ENCODE data around the gene PLEKHA7.
"Not testable (repeated sequence)": the region's sequence is repeated elsewhere in the genome, so short reads cannot be mapped to it uniquely, and the experiment has no call there.

PLEKHA7 gene

GRCh38 chr11:17014321-17014832 lies at the start of gene PLEKHA7:
PLEKHA7 (minus strand) TSS chr11:17014414; CDS start chr11:17014401, 13 bp downstream.
- DNase-seq (ENCODE audit: low read depth in 1 of 2, low spot score in 1 of 2): peak in 1 of 2 experiments; percentile 23
- in situ Hi-C loops (cut with HindIII; ENCODE audit: low pct_unique_long_range_greater_than_20kb, low sequenced_read_pairs): no loop called here
- TF ChIP-seq JUND (IDR thresholded peaks at IDR 0.05; ENCODE audit: low read depth): no peak

- no peak for TF ChIP-seq JUND (IDR thresholded peaks at IDR 0.05; ENCODE audit: low read depth)
- peak; percentile 22 to 71 for DNase-seq (ENCODE audit: low read depth in 1 of 2, low spot score in 1 of 2)
- in situ Hi-C loops (cut with HindIII; ENCODE audit: low pct_unique_long_range_greater_than_20kb, low sequenced_read_pairs): no loop called here
Observed at GRCh38 chr11:17063171-17064002, 49.2 kb upstream of the PLEKHA7 start.

GRCh38 chr11:17051146-17051545 lies 36.9 kb upstream of the PLEKHA7 start:
- DNase-seq (ENCODE audit: low read depth in 1 of 2, low spot score in 1 of 2); in situ Hi-C loops (cut with HindIII; ENCODE audit: low pct_unique_long_range_greater_than_20kb, low sequenced_read_pairs): not testable (repeated sequence)

GRCh38 chr11:17048491-17048890 lies 34.3 kb upstream of the PLEKHA7 start:
- in situ Hi-C loops (cut with HindIII; ENCODE audit: low pct_unique_long_range_greater_than_20kb, low sequenced_read_pairs); DNase-seq (ENCODE audit: low read depth in 1 of 2, low spot score in 1 of 2): not testable (repeated sequence)

- TF ChIP-seq JUND (IDR thresholded peaks at IDR 0.05; ENCODE audit: low read depth): no peak
- DNase-seq (ENCODE audit: low read depth in 1 of 2, low spot score in 1 of 2): no peak
- in situ Hi-C loops (cut with HindIII; ENCODE audit: low pct_unique_long_range_greater_than_20kb, low sequenced_read_pairs): no loop called here
Observed at GRCh38 chr11:17046690-17047089, 32.5 kb upstream of the PLEKHA7 start.

GRCh38 chr11:17036666-17037658 lies 22.7 kb upstream of the PLEKHA7 start:
- no peak for TF ChIP-seq JUND (IDR thresholded peaks at IDR 0.05; ENCODE audit: low read depth)
- in situ Hi-C loops (cut with HindIII; ENCODE audit: low pct_unique_long_range_greater_than_20kb, low sequenced_read_pairs): no loop called here
- no peak for DNase-seq (ENCODE audit: low read depth in 1 of 2, low spot score in 1 of 2)

GRCh38 chr11:17034027-17034426 lies 19.8 kb upstream of the PLEKHA7 start:
- in situ Hi-C loops (cut with HindIII; ENCODE audit: low pct_unique_long_range_greater_than_20kb, low sequenced_read_pairs); DNase-seq (ENCODE audit: low read depth in 1 of 2, low spot score in 1 of 2): not testable (repeated sequence)

GRCh38 chr11:17026487-17027082 lies 12.4 kb upstream of the PLEKHA7 start:
- in situ Hi-C loops (cut with HindIII; ENCODE audit: low pct_unique_long_range_greater_than_20kb, low sequenced_read_pairs): no loop called here
- DNase-seq (ENCODE audit: low read depth in 1 of 2, low spot score in 1 of 2): no peak
- no peak for TF ChIP-seq JUND (IDR thresholded peaks at IDR 0.05; ENCODE audit: low read depth)

- in situ Hi-C loops (cut with HindIII; ENCODE audit: low pct_unique_long_range_greater_than_20kb, low sequenced_read_pairs): no loop called here
- no peak for TF ChIP-seq JUND (IDR thresholded peaks at IDR 0.05; ENCODE audit: low read depth)
- DNase-seq (ENCODE audit: low read depth in 1 of 2, low spot score in 1 of 2): no peak
Observed at GRCh38 chr11:17024924-17025323, 10.7 kb upstream of the PLEKHA7 start.

GRCh38 chr11:17021511-17021910 lies 7.3 kb upstream of the PLEKHA7 start:
- no peak for TF ChIP-seq JUND (IDR thresholded peaks at IDR 0.05; ENCODE audit: low read depth)
- DNase-seq (ENCODE audit: low read depth in 1 of 2, low spot score in 1 of 2): peak in 1 of 2 experiments; percentile 58
- in situ Hi-C loops (cut with HindIII; ENCODE audit: low pct_unique_long_range_greater_than_20kb, low sequenced_read_pairs): no loop called here

GRCh38 chr11:17020831-17021230 lies 6.6 kb upstream of the PLEKHA7 start:
- no peak for TF ChIP-seq JUND (IDR thresholded peaks at IDR 0.05; ENCODE audit: low read depth)
- in situ Hi-C loops (cut with HindIII; ENCODE audit: low pct_unique_long_range_greater_than_20kb, low sequenced_read_pairs): no loop called here
- DNase-seq (ENCODE audit: low read depth in 1 of 2, low spot score in 1 of 2): no peak

- DNase-seq (ENCODE audit: low read depth in 1 of 2, low spot score in 1 of 2): no peak
- TF ChIP-seq JUND (IDR thresholded peaks at IDR 0.05; ENCODE audit: low read depth): no peak
- in situ Hi-C loops (cut with HindIII; ENCODE audit: low pct_unique_long_range_greater_than_20kb, low sequenced_read_pairs): no loop called here
Observed at GRCh38 chr11:17019232-17019631, 5.0 kb upstream of the PLEKHA7 start.
